Loucy (cell line): ENCODE results near the gene KCNK3.

ENCODE experiments used
- H2AFZ ChIP-seq: fragments of 200-600 bp; sonication (generic); 2 replicates; pipeline ENCODE4 v1.6.0; 2016; ENCODE audit warnings: antibody characterized with exemption, mild to moderate bottlenecking, low read length, moderate library complexity
- H3F3A ChIP-seq: fragments of 200-600 bp; 2 replicates; pipeline ENCODE4 v1.6.0; 2016; ENCODE audit warnings: antibody characterized with exemption, low read depth, mild to moderate bottlenecking
- H3K27me3 ChIP-seq: fragments of 200-600 bp; sonication (generic); 2 replicates; pipeline ENCODE4 v1.6.1; 2014; ENCODE audit warnings: low read length, mild to moderate bottlenecking; ENCODE audit not compliant: insufficient read depth, poor library complexity, severe bottlenecking
- H3K36me3 ChIP-seq: fragments of 200-600 bp; sonication (generic); 2 replicates; pipeline ENCODE4 v1.6.1; 2016; ENCODE audit warnings: low read length; ENCODE audit not compliant: insufficient read depth
- H3K4me1 ChIP-seq: fragments of 200-600 bp; sonication (generic); 2 replicates; pipeline ENCODE4 v1.5.1; 2014; ENCODE audit warnings: low read length, mild to moderate bottlenecking; ENCODE audit not compliant: insufficient read depth, poor library complexity, severe bottlenecking
- H3K4me2 ChIP-seq: fragments of 200-600 bp; sonication (generic); 2 replicates; pipeline ENCODE4 v1.6.0; 2014; ENCODE audit warnings: antibody characterized with exemption, low read length, low read depth, mild to moderate bottlenecking; ENCODE audit not compliant: poor library complexity, severe bottlenecking
- H3K4me3 ChIP-seq: fragments of 200-600 bp; sonication (generic); 2 replicates; pipeline ENCODE4 v1.5.1; 2014; ENCODE audit warnings: low read length, mild to moderate bottlenecking, mixed read lengths; ENCODE audit not compliant: poor library complexity, severe bottlenecking
- H3K79me2 ChIP-seq: fragments of 200-600 bp; sonication (generic); 2 replicates; pipeline ENCODE4 v1.6.1; 2014; ENCODE audit warnings: low read length; ENCODE audit not compliant: insufficient read depth
- H3K9ac ChIP-seq: fragments of 200-600 bp; sonication (generic); 2 replicates; pipeline ENCODE4 v1.6.0; 2014; ENCODE audit warnings: mild to moderate bottlenecking, low read depth, low read length, moderate library complexity; ENCODE audit not compliant: poor library complexity, severe bottlenecking
- H3K9me2 ChIP-seq: fragments of 200-600 bp; sonication (generic); replicated peaks from 2 replicates; pipeline ENCODE4 v1.6.1; 2016; ENCODE audit warnings: low read depth, low read length, mixed read lengths
- H3K9me3 ChIP-seq: fragments of 200-600 bp; sonication (generic); 2 replicates; pipeline ENCODE4 v1.6.1; 2014; ENCODE audit warnings: mild to moderate bottlenecking, antibody characterized with exemption, low read length, low read depth; ENCODE audit not compliant: insufficient read depth
- H4K20me1 ChIP-seq: fragments of 200-600 bp; sonication (generic); 2 replicates; pipeline ENCODE4 v1.6.0; 2014; ENCODE audit warnings: antibody characterized with exemption, low read length, mild to moderate bottlenecking; ENCODE audit not compliant: insufficient read depth, poor library complexity, severe bottlenecking
- EZH2phosphoT487 ChIP-seq: fragments of 200-600 bp; IDR thresholded peaks from 2 replicates; pipeline ENCODE4 v1.6.1; 2018; ENCODE audit warnings: antibody characterized with exemption, mild to moderate bottlenecking, moderate library complexity, borderline replicate concordance
- TF ChIP-seq, protein P1 (sequence below): fragments of 200-600 bp; sonication (generic); conservative IDR thresholded peaks from 2 replicates; pipeline ENCODE4 v1.5.1; 2014; ENCODE audit warnings: mild to moderate bottlenecking, antibody characterized with exemption, low read length

The KCNK3 gene

GRCh38 chr2:26687328-26687727 is 5.2 kb upstream of the KCNK3 start:
- Histone ChIP-seq H3K4me1 (no peaks in the 10 kb centered on the region), H3K4me3 (no peak overlapping the region), H3K9me2 (no peaks in the 10 kb centered on the region), H3F3A (no peaks in the 10 kb centered on the region), H3K36me3 (no peaks in the 10 kb centered on the region), H3K9me3 (no peaks in the 10 kb centered on the region), H4K20me1 (no peaks in the 10 kb centered on the region), H2AFZ (no peak overlapping the region), H3K4me2 (no peak overlapping the region), H3K9ac (no peak overlapping the region), H3K27me3 (no peaks in the 10 kb centered on the region), H3K79me2 (no peaks in the 10 kb centered on the region)
- no peak for TF ChIP-seq EZH2phosphoT487
- TF ChIP-seq, protein P1, sequence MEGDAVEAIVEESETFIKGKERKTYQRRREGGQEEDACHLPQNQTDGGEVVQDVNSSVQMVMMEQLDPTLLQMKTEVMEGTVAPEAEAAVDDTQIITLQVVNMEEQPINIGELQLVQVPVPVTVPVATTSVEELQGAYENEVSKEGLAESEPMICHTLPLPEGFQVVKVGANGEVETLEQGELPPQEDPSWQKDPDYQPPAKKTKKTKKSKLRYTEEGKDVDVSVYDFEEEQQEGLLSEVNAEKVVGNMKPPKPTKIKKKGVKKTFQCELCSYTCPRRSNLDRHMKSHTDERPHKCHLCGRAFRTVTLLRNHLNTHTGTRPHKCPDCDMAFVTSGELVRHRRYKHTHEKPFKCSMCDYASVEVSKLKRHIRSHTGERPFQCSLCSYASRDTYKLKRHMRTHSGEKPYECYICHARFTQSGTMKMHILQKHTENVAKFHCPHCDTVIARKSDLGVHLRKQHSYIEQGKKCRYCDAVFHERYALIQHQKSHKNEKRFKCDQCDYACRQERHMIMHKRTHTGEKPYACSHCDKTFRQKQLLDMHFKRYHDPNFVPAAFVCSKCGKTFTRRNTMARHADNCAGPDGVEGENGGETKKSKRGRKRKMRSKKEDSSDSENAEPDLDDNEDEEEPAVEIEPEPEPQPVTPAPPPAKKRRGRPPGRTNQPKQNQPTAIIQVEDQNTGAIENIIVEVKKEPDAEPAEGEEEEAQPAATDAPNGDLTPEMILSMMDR: no peak

- no peaks in the 10 kb centered on the region for H3K9me3 ChIP-seq
- no peaks in the 10 kb centered on the region for H3K36me3 ChIP-seq
- H3K4me3 ChIP-seq: no peak overlapping the region
- H3K9ac ChIP-seq: no peak overlapping the region
- no peak overlapping the region for H2AFZ ChIP-seq
- no peaks in the 10 kb centered on the region for H3K4me1 ChIP-seq
- H3K4me2 ChIP-seq: no peak overlapping the region
- H3K79me2 ChIP-seq: no peaks in the 10 kb centered on the region
- no peaks in the 10 kb centered on the region for H4K20me1 ChIP-seq
- no peaks in the 10 kb centered on the region for H3K27me3 ChIP-seq
- no peaks in the 10 kb centered on the region for H3K9me2 ChIP-seq
- TF ChIP-seq, protein P1: no peak
- TF ChIP-seq EZH2phosphoT487: no peak
- no peaks in the 10 kb centered on the region for H3F3A ChIP-seq
Observed at GRCh38 chr2:26687801-26688200, 4.7 kb upstream of the KCNK3 start.

- H3K9me2 ChIP-seq: no peaks in the 10 kb centered on the region
- H3K9ac ChIP-seq: no peak overlapping the region
- H3F3A ChIP-seq: no peaks in the 10 kb centered on the region
- H3K4me1 ChIP-seq: no peaks in the 10 kb centered on the region
- H3K4me2 ChIP-seq: no peak overlapping the region
- no peak overlapping the region for H2AFZ ChIP-seq
- no peak overlapping the region for H3K4me3 ChIP-seq
- TF ChIP-seq, protein P1: no peak
- no peak for TF ChIP-seq EZH2phosphoT487
- H4K20me1 ChIP-seq: no peaks in the 10 kb centered on the region
- H3K27me3 ChIP-seq: no peaks in the 10 kb centered on the region
- no peaks in the 10 kb centered on the region for H3K36me3 ChIP-seq
- H3K9me3 ChIP-seq: no peaks in the 10 kb centered on the region
- no peaks in the 10 kb centered on the region for H3K79me2 ChIP-seq
Observed at GRCh38 chr2:26691161-26691560, 1.4 kb upstream of the KCNK3 start.
